ENCODE data around the gene TTC12.

DNA sequence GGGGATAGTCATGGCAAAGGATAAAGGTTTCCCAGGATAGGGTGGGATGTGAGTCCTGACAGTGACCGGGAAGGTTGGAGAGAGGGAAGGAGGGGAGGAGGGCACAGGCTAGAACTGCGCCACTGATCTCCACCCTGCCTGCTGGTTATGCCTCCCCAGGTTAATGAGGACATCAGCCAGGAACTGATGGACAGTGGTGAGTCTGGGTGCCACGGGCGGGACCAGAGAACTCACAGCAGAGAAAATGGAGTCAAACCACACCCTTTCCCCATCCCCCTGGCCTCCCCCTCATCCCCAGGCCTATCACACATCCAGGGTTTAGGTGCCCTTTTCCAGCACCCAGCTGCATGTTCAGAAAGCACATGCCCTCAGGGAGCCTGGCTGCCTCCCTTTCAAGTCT lies 83.4 kb downstream of the TTC12 start:
- TF ChIP-seq, protein P1, sequence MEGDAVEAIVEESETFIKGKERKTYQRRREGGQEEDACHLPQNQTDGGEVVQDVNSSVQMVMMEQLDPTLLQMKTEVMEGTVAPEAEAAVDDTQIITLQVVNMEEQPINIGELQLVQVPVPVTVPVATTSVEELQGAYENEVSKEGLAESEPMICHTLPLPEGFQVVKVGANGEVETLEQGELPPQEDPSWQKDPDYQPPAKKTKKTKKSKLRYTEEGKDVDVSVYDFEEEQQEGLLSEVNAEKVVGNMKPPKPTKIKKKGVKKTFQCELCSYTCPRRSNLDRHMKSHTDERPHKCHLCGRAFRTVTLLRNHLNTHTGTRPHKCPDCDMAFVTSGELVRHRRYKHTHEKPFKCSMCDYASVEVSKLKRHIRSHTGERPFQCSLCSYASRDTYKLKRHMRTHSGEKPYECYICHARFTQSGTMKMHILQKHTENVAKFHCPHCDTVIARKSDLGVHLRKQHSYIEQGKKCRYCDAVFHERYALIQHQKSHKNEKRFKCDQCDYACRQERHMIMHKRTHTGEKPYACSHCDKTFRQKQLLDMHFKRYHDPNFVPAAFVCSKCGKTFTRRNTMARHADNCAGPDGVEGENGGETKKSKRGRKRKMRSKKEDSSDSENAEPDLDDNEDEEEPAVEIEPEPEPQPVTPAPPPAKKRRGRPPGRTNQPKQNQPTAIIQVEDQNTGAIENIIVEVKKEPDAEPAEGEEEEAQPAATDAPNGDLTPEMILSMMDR (IDR thresholded peaks at IDR 0.05): no peak
- TF ChIP-seq EP300 (IDR thresholded peaks at IDR 0.05) (no peak), POLR2A (IDR thresholded peaks at IDR 0.05) (no peak)
